Activated T-helper 1 cell treated with anti-CD3 and anti-CD28 coated beads, Interleukin-2, amount 50 U/mL, for 16 hours (primary cell): Measurements from ENCODE around the gene CBLC.
"Not testable (repeated sequence)": the region's sequence is repeated elsewhere in the genome, so short reads cannot be mapped to it uniquely, and the experiment has no call there.

Source experiments
- DNase-seq, 2 donors: peaks; one replicate each; pipeline ENCODE4 v3.0.0-alpha.2; 2020; ENCODE audit warnings: low read depth in 1 of 2, low spot score in 1 of 2

CBLC gene

DNA sequence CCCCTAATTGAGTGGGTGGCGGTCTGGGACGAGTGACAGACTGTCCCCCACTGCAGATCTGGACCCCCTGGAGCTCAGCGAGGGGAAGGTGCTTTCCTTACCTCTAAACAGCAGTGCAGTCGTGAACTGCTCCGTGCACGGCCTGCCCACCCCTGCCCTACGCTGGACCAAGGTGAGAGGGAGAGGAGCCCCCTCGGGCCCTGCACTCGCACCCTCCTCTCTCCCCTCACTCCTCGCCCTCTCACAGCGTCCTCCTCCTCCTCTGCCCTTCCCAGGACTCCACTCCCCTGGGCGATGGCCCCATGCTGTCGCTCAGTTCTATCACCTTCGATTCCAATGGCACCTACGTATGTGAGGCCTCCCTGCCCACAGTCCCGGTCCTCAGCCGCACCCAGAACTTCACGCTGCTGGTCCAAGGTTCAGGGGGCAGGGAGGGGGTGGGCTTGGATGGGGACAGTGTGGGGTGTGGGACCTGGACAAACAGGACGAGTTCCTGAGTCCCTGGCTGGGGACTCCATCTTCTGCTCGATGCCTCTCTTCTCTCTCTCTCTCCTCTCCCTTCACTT lies 40.9 kb downstream of the CBLC start:
- no peak for DNase-seq

- DNase-seq, result no peak
Measured at GRCh38 chr19:44819246-44819832, 41.6 kb downstream of the CBLC start.

- DNase-seq, result no peak
Measured at GRCh38 chr19:44820648-44821609, 43.2 kb downstream of the CBLC start.

DNA sequence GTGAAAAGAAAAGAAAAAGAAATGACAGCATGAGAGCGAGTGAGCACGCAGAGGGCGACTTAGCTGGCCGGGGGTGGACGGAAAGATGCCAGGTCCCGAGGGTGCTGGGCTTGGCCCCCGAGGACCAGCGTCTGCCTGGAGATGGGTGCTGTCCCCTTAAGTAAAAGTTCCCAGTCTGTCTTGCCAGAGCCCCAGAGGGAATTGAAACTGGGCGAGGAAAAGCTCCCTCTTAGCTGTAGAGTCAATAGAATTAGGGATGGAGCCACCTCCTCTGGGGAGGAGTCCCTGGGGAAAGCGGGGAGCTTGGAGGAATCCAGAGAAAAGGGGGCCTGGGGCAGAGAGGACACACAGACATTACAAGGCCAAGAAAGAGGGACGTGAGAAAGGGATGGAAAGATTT lies 44.5 kb downstream of the CBLC start:
- no peak for DNase-seq

DNA sequence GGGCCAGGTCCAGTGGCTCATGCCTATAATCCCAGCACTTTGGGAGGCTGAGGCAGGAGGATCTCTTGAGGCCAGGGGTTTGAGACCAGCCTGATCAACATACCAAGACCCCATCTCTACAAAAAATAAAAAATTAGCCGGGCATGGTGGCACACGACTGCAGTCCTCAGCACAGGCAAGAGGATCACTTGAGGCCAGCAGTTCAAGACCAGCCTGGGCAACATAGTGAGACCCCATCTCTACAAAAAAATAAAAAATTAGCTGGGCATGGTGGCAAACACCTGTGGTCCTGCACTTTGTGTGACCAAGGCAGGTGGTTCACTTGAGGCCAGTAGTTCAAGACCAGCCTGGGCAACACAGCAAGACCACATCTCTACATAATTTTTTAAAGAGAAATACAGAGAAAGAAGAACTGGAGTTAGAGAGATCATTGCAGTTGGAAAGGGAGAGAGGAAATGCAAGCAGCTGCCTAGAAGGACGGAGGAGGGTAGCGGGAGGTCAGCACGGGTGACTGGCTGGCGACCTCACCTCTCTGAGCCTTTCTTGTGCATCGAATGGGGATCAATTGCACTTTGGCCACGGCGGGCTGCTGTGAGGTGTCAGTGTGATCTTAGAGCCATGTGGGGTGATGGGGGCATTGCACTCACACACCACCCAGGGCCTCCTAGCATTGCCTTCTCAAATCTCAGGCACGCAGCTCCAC lies 45.1 kb downstream of the CBLC start:
- DNase-seq, result no peak

DNA sequence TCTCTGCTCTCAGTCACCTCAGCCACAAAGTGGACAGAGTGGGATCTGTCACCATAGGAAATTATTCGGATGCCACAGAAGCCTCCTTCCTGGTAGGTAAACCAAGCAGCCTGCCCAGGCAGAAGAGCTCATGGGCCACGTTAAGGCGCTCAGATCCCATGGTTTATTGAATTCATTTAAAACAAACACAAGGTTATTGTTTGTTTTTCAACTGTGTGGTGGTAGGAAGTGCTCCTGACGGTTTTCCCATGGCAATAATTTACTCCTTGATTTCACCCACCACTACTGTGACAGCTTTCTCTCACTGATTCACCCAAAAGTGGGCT lies 45.6 kb downstream of the CBLC start:
- DNase-seq, result no peak

GRCh38 chr19:44824761-44825160 lies 47.1 kb downstream of the CBLC start:
- no peak for DNase-seq

DNA sequence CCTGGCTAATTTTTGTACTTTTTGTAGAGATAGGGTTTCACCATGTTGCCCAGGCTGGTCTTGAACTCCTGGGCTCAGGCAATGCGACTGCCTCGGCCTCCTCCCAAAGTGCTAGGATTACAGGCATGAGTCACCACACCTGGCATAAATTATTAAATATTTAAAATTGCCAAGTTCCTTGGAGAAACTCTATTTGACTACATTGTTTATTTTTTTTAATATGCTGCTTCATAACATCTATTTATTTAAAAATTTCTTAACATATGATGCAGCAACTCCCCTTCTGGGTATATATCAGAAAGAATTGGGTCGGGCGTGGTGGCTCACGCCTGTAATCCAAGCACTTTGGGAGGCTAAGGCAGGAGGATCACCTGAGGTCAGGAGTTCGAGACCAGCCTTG lies 55.2 kb downstream of the CBLC start:
- not testable (repeated sequence) for DNase-seq

- DNase-seq, result not testable (repeated sequence)
Measured at GRCh38 chr19:44834399-44834798, 56.7 kb downstream of the CBLC start.

- no peak for DNase-seq
Measured at GRCh38 chr19:44839276-44839675, 61.6 kb downstream of the CBLC start.

DNA sequence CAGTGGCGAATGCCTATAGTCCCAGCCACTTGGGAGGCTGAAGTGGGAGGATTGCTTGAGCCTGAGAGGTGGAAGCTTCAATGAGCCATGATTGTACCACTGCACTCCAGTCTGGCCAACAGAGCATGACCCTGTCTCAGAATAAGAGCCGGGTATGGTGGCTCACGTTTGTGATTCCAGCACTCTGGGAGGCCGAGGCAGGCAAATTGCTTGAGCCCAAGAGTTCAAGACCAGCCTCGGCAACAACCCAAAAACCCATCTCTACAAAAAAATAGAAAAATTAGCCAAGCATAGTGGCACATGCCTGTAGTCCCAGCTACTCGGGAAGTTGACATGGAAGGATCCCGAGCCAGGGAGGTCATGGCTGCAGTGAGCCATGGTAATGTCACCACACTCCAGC lies 63.1 kb downstream of the CBLC start:
- DNase-seq, result no peak

DNA sequence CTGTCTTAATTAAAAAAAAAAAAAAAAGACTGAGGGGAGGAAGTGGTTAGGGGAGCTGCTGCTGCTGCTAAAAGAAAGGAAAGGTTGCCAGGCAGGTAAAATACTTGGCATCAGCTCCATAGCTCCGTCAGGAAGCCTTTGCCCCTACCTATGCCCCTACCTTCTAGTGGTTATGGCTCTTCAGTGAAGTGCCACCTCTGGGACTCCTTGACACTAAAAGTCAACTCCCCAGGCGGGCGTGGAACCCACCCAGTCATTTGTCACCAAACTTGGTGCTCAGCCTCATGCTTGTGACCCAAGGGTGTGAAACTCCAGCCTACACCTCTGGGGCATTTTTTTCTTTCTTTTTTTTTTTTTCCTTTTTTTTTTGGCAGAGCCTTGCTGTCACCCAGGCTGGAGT lies 63.5 kb downstream of the CBLC start:
- DNase-seq, result no peak

- DNase-seq, result no peak
Measured at GRCh38 chr19:44845286-44845611, 67.6 kb downstream of the CBLC start.

DNA sequence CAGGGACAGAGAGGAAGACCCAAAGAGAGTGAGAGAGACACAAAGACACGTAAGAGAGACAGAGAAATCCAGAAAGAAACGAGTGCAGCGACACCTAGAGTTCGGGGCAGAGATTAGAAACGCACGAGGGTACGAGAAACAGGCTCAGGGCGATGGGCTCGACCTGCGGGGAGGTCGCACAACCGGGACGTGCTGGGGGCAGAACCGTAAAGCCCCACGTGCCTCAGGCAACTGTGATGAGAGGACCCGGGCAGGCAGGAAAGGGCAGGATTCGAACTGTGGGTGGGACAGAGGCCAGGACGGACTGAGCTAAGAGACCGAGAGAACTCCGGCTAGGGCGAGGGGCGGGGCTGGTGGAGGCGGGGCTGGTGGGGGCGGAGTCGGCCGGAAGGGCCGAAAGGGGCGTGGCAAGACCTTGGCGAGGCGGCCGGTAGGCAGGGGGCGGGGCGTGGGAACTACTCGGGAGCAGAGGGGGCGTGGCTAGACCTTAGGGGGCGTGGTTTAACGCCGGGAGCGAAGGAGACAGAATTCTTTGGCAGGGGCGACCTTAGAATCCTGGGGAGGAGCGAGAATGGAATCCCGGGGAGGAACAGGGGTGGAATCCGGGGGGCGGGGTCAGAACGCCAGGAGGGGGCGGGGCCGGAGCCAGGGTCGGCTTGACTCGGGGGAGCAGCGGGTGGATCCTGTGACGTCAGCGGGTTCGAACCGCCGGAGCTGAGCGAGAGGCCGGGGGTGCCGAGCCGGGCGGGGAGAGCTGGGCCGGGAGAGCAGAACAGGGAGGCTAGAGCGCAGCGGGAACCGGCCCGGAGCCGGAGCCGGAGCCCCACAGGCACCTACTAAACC lies 68.1 kb downstream of the CBLC start, which contains the start of gene NECTIN2:
NECTIN2 (plus strand) TSS at position 686 of the 843 bp plus-strand sequence. CDS start 229 bp downstream, outside the sequence.
- peak; percentile 35 to 61 for DNase-seq

GRCh38 chr19:44846455-44847143 lies 68.9 kb downstream of the CBLC start:
- no peak for DNase-seq

DNA sequence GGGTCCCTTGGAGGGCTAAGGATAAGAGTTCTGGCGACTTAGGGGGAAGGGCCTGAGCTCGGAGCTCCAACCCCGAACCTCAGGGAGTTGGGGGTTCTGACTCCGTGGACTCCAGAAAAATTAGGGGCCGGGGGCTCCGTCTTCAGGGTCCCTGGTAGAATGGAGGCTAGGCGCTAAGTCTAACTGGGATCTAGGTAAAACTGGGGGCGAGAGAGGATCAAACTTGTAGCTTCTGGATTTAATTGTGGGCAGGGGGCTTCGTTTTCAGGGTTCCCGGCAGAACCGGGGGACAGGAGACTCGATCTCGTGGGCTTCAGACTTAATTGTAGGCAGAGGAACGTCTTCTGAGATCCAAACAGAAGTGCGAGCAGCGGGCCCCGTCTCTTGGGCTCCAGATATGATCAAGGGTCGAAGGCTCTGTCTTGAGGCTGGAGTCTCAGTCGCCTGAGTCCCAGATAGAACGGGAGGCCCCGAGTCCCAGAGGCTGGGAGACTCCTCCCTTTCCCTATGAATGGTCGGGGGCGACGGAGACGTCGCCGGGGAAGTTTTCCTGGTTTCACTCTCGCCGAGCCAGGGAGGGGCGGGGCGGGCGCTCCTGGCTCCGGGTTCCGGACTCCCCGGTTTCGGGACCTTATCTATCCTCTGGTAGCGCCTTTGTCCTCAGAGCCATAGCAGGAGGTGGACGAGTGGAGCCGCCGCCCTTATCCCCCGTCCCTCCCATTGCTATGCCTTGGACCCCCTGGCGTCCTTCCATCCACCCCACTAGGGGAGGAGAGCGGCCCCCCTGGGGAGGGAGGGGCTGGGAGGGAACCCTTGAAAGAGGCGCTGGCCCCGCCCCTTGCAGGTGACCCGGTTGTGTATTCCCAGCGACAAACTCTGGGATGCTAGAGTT lies 69.7 kb downstream of the CBLC start:
- DNase-seq, result no peak

DNA sequence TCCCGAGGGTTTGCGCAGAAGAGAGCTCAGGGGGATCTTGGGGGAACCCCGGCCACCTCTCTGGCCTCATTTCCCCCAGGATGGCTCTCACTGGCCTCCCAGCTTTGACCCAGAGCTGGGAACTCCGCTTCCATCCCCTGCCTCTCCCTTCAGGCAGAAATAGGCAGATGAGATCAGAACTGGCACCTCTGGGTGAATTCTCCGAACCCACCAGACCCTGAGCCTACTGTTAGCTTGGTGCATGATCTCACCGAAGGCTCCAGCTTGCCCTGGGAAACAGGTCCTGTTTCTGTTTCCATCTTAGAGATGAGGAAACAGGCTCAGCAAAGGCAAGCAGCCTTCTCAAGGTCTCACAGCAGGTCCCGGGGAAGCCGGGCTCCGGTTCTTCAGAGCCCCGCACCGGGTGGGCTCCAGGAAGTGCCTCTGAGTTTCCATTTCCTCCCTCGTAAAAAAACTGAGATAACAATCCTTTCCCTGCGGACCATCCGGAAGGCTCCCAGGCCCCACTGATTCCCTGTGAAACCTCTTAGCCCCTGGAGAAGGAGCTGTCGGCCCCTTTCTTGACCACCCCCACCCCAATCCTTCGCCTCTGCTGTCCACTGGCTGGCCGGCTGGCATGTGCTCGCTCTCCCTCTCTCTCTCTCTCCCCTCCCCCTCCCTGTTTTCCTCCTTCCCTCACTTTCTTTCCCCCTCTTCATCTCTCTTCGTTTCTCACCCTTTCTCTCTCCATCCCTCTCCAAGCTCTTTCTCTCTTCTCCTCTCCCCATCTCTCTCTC lies 70.5 kb downstream of the CBLC start:
- DNase-seq, result no peak

- no peak for DNase-seq
Measured at GRCh38 chr19:44848812-44849447, 71.2 kb downstream of the CBLC start.
